CMK (cell line): Measurements from ENCODE around the gene TMEM145.
"Not testable (repeated sequence)": the region's sequence is repeated elsewhere in the genome, so short reads cannot be mapped to it uniquely, and the experiment has no call there.

Source experiments
- DNase-seq: peaks from one replicate; pipeline ENCODE4 v3.0.0-alpha.2; 2010; ENCODE audit warnings: low read depth

The TMEM145 gene

DNA sequence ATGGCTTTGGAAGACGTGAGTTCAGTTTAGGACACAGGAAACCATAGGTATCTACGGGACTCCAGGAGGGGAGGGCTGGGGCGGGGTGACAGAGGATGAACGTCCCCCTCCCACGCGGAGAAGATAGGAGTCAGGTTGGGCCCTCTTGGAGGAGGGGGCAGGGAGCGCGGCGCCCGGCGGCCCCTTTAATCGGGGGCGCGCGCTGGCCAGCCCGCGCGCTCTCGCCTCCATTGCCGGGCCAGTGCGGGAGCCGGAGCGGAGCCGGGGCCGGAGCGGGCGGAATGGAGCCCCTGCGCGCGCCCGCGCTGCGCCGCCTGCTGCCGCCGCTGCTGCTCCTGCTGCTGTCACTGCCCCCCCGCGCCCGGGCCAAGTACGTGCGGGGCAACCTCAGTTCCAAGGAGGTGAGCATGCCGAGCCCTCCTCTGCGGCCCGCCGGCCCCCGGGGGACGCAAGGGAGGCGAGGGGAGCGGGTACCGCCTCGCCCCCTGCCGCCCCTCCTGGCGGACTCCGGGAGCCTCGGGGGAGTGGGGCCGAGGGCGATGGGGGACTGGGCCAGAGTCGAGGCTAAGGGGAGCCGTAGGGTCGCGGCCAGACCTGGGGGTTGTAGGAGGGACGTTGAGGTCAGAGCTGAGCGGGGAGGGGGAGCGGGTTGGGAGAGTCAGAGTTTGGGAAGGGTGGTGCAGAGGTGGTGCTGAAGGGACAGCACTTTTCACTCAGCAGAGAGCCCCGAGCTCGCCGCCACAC, at the start of gene TMEM145:
Gene TMEM145 (plus strand): TSS at position 214 of the 744 bp plus-strand sequence. CDS start 68 bp downstream, at position 282.
- no peak for DNase-seq

DNA sequence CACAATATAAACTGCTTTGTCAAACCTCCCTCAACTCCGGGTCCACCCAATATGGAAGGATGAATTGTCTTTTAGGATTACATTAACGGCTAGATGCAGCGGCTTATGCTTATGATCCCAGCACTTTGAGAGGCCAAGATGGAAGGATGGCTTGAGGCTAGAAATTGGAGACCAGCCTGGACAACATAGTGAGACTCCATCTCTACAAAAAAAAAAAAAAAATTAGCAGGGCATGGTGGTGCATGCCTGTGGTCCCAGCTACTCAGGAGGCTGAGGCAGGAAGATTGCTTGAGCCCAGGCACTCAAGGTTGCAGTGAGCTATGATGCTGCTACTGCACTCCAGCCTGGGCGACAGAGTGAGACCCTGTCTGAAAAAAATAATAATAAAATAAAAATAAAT, 47.0 kb upstream of the TMEM145 start:
- not testable (repeated sequence) for DNase-seq

DNA sequence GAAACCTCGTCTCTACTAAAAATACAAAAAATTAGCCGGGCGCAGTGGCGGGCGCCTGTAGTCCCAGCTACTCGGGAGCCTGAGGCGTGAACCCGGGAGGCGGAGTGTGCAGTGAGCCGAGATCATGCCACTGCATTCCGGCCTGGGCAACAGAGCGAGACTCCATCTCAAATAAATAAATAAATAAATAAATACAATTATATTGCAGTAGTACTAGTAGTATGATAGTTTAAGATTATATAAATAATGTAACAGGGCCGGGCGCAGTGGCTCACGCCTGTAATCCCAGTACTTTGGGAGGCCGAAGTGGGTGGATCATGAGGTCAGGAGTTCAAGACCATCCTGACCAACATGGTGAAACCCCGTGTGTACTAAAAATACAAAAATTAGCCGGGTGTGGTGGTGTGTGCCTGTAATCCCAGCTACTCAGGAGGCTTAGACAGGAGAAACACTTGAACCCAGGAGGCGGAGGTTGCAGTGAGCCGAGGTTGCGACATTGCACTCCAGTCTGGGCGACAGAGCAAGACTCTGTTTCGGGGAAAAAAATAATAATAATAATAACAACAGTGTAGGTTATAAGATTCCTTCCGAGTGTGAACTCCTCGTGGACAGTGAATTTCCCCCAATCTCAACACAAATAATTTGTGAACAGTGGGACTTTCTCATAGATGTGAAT, 46.0 kb upstream of the TMEM145 start:
- not testable (repeated sequence) for DNase-seq

DNA sequence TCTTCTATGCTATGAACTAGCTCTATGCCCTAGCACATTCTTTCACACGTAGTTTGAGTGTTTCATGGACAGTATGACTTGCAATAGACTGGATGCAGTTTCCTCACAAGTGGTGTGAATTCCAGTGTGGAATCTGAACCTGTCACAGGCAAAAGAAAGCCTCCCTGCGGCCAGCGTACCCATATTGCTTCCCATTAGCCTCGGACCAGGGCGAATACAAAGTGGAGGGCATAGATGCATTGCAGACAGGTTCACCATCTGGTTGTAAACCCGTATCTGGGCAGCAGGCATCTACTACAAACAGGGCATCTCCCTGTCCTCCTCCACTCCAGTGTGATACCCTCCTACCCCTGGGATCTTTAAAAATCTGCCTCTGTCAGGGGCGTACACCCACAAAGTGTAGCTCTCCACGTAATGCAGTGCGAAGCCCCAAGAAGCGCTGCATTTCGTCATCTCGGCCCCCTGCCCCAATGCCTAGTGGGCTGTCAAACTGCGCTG, 45.4 kb upstream of the TMEM145 start:
- DNase-seq: no peak

DNA sequence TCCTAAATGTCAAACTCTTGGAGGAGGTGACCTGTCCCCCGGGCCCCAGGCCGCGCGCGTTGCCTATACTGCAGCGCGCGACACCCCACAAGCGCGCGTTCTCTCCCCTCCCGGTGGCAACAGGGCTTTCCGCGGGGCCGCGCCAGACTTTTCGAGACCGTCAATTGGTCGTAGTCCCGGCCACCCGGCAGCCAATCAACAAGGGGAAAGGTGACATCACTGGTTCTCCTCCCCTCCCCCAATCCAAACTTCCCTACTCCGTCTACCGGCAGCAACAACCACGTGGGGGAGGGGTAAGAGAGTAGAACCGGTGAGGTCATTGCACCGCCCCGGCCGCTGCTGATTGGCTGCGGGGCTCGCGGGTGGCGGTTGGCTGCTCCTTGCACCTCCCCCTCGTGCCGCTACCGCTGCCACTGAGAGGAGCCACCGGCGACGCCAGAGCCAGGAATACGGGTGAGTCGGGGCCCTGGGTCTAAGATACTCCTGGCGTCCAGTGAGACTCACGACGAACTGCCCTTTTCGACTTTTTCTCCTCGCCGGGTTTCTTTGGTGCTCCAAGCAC, 44.9 kb upstream of the TMEM145 start:
- peak; percentile 98 for DNase-seq

DNA sequence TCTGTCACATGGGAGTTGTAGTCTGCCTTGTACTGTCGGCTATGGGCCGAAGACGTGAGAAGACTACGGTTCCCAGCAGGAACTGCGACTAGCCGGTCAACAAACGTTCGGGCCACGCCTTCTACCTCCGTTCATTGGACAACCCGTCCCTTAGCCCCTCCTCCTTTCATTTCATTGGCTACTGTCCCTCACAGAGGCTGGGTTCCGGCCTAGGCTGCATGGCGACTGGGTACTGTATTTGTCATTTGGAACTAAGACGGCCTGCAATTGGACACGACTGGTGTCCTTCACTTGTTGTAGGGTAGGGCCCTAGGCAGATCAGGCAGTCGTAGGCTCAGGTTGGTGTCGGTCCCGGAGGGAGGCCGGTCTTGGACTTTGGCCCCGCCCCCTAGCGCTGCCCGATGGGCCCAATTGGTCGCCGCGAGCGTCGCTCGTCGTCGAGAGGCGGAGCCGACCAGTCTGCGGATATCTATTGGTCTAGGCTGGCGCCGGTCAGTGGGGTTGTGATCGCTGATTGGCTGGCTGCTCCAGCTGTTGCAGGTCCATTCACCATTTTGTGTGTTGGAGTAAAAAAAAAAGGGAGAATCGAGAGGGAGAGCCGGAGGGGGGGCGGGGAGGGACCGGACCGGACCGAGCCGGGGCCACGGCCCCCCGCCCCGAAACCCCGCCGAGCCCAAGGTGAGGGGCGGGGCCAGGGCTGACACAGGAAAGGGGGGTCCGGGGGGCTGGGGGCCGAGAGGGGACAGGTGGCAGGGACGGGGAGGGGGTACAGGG, 44.2 kb upstream of the TMEM145 start, which contains the start of gene CIC:
Gene CIC (plus strand): TSS at position 549 of the 774 bp plus-strand sequence. CDS start 2,532 bp downstream, outside the sequence.
- peak; percentile 100 for DNase-seq

DNA sequence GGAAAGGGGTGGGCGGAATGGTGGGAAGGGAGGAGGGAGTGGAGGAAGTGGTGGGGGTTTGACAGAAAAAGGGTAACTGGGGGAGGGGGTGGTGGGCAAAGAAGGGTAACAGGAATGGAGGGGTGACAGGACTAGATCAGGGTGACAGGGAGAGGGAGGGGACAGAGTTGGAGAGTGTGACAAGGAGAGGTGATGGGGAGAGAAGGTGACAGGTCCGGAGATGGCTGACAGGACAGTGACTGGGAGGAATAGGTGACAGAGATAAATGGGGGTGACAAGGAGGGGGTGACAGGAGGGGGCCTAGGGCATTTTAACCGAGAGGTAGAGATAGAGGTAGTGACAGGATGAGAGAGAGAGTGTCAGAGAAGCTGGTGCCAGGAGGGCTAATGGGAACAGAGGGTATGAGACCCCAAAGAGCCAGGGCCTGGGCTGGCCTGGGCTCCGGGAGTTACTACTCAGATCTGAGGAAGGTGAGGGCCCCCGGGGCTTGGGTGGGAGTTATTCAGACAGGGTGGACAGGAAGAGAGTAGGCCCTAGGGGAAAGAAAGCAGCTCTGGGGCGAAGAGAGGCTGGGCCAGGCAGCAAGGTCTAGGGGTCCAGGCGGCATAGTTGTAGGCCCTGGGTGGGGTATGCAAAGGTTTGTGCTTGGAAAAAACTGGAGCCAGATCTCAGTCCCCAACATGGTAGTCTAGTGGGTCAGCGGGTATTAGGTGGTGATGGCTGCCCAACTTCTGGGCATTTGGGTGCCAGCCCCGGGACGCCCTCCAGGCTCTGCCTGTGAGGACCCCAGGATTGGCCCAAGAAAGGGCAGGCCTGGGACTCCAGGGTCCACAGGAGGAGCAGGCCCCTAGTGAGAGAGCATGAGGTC, 43.4 kb upstream of the TMEM145 start:
- no peak for DNase-seq

DNA sequence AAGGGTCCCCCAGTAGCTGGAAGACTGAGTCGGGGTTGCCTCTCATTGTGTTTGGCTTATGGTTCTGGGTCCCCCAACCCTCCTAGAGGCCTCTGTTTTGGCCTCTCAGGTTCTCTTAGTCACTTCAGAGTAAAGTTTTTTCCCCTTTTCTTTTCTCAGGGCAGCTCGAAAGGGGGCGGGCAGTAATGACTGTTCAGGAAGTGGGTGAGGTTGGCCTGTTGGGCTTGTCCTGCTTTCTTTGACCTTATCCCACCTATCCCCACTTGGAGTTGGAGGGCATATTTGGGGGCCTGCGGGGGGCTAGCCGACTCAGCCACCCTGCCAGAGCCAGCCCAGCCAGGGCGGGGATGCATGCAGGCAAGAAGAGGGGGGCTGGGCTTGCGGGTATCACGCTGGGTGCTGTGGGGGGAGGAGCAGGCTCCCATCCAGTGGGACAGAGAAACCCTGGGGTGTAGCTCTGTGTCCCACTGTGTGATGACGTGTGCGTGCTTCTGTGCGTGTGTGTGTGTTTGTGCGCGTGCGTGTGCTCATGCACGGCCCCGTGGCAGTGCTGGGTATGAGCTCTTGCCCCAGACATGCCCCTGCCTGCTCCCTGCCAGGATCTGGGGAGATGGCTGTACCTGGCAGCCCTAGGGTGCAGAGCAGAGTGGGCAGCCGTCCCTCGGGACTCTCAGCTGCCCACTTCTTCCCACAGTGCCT, 42.6 kb upstream of the TMEM145 start:
- DNase-seq: no peak

DNA sequence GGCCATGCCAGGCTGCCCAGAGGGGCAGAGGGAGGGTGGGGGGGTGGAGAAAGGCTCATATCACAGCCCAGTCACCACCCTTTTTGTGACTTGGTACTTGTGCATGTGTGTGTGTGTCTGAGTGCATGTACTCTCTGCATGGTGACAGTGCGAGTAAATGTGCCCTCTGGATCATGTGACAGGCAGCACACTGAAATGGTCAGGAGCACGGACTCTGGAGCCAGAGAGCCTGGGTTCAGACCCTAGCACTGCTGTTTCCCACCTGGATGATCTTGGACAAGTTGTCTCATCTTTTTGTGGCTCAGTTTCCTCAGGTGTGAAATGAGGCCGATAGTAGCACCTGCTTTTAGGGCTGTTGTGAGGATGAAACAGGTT, 42.1 kb upstream of the TMEM145 start:
- DNase-seq: no peak

DNA sequence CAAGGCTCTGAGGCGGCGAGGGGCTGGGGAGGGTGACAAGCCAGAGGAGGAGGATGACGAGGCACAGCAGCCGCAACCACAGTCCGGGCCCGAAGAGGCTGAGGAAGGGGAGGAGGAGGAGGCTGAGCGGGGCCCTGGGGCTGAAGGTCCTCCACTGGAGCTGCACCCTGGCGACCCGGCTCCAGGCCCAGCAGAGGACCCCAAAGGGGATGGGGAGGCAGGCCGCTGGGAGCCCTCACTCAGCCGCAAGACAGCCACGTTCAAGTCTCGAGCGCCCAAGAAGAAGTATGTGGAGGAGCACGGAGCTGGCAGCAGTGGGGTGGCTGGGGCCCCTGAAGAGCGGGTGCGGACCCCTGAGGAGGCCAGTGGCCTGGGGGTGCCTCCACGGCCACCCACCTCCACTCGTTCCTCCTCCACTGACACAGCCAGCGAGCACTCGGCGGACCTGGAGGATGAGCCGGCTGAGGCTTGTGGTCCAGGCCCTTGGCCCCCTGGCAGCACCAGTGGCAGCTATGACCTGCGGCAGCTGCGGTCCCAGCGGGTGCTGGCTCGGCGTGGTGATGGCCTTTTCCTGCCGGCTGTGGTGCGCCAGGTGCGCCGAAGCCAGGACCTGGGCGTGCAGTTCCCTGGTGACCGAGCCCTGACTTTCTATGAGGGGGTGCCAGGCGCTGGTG, 41.1 kb upstream of the TMEM145 start:
- DNase-seq: no peak

DNA sequence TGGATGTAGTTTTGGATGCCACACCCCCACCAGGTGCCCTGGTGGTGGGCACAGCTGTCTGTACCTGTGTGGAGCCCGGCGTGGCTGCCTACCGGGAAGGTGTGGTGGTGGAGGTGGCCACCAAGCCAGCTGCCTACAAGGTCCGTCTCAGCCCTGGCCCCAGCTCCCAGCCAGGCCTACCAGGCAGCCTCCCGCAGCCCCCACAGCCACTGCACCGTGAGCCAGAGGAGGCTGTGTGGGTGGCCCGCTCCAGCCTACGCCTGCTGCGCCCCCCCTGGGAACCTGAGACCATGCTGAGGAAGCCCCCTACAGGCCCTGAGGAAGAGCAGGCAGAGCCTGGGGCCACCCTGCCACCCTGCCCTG, 40.6 kb upstream of the TMEM145 start:
- no peak for DNase-seq

DNA sequence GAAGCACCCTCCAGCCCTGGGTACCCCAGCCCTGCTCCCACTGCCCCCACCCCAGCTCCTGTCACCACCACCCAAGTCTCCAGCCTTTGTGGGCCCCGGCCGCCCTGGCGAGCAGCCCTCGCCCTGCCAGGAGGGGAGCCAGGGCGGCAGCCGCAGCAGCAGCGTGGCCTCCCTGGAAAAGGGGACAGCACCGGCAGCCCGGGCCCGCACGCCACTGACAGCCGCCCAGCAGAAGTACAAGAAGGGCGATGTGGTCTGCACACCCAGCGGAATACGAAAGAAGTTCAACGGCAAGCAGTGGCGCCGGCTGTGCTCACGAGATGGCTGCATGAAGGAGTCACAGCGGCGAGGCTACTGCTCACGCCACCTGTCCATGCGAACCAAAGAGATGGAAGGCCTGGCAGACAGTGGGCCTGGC, 40.1 kb upstream of the TMEM145 start:
- DNase-seq: no peak

DNA sequence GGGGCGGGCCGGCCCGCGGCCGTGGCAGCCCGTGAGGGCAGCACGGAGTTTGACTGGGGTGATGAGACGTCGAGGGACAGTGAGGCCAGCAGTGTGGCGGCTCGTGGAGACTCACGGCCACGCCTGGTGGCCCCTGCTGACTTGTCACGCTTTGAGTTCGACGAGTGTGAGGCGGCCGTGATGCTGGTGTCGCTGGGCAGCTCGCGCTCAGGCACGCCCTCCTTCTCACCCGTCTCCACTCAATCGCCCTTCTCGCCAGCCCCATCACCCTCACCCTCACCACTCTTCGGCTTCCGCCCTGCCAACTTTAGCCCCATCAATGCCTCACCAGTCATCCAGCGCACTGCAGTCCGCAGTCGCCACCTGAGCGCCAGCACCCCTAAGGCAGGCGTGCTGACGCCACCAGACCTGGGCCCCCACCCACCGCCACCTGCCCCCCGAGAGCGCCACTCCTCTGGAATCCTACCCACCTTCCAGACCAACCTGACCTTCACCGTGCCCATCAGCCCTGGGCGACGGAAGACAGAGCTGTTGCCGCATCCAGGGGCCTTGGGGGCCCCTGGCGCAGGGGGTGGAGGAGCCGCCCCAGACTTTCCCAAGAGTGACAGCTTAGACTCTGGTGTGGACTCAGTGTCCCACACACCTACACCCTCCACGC, 39.6 kb upstream of the TMEM145 start:
- DNase-seq: no peak

DNA sequence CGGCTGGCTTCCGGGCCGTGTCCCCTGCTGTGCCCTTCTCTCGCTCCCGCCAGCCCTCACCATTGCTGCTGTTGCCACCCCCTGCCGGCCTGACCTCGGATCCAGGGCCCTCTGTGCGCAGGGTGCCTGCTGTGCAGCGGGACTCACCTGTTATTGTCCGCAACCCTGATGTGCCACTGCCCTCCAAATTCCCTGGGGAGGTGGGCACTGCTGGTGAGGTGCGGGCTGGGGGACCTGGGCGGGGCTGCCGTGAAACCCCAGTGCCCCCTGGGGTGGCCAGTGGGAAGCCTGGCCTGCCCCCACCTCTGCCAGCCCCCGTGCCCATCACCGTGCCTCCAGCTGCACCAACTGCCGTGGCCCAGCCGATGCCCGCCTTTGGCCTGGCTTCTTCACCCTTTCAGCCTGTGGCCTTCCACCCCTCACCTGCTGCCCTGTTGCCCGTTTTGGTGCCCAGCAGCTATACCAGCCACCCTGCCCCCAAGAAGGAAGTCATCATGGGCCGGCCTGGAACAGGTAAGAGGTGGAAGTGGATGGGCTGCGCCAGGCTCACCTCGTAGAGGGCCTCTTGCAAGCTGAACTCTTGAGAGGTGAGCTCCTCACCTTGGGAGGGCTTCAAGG, 38.9 kb upstream of the TMEM145 start:
- no peak for DNase-seq

DNA sequence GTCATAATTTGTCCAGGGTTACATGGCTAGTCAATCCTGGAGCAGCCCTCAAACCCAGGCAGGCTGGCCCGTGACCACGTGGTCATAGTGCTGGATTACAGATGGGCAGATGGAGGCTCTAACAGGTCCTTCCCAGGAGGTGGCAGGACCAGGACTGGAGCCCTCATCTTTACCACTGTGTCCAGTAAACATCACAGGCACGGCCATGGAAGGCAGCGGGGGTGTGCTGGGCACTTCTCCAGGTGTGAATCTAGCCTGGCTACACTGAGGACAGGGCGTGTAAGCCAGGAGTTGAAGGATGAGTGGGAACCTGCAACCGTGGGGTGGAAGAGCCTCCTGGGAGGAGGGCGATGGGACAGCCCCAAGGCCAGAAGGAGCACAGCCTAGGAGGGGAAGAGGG, 38.0 kb upstream of the TMEM145 start:
- no peak for DNase-seq

DNA sequence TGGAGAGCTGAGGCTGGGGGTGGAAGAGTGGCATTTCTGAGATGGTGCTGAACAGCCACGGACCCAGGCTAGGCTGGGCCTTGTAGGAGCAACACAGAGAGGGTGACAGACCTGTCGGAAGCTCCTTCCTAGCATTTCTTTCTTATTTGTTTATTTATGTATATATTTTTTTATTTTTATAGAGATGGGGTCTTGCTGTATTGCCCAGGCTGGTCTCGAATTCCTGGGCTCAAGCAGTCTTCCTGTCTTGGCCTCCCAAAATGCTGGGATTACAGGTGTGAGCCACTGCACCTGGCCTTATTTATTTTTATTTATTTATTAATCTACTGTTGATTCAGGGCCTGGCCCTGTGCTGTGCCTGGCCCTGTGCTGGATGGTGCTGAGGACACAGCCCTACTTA, 37.6 kb upstream of the TMEM145 start:
- DNase-seq: no peak

DNA sequence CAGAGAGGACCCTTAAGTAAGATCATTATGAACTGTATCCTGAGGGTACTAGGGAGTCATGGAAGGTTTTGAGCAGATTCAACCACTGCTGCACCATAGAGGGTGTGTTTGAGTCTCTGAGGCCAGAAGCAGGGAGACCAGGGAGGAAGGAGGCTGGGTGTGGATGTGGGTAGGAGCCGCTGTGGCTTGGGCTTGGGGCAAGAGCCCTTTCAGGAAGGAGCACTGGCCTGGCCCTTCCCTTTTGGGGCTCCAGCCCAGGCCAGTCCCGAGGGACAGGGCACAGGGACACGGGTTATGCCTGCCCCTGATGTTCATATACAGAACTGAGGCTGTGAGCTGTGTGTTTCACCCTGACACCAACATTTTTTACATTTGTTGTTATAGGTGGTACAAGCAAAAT, 36.8 kb upstream of the TMEM145 start:
- DNase-seq: no peak

DNA sequence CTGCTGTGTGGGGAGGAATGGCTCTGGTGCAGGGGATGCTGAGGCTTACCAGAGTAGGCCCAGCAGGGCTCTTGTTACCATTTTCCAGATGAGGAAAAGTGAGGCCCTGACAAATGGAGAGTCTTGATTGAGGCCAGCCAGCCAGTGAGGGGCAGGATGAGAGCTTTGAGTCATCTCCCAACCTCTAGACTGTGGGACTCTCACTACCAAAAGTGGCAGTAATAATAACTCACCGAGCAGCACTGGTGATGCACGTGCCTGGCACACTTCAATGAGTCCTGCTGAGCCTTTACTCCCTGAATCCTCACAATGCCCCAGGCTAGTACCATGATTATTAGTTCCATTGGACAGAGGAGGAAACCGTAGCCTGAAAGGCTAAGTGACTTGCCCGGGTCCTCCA, 36.3 kb upstream of the TMEM145 start:
- DNase-seq: no peak

DNA sequence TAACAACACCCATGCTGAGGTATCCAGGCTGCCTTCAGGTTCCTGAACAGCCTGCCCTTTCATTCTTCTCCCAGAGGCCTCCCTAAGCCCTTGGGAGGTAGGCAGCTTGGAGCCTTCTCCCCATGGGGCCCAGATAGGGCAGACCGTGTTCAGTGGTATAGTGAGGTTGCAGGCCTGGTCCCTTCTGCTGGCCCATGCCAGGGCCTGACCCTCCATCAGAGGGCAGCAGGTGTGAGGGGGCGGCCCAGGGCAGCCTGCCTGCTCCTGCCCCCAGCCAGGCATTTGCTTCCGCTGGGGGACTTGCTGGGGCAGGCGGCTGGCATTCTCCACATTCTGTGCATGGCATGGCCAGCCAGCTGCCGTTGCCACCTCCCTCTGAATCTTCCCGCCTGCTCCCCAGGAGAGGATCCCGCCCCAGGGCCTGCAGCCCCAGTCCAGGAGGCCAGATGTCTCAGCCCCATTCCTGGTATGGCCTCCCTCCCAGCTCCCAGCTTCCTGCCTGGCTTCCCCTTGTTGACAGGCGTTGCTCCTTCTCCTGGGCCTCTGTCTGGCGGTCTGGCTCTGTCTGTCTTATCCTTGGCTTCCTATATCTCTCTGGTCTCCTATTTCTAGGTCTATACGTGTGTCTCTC, 35.2 kb upstream of the TMEM145 start:
- no peak for DNase-seq
